ENCODE results near the gene HMBS.
A peak's percentile ranks its signal among the peaks of the same experiment; 100 is the strongest.

The HMBS gene

DNA sequence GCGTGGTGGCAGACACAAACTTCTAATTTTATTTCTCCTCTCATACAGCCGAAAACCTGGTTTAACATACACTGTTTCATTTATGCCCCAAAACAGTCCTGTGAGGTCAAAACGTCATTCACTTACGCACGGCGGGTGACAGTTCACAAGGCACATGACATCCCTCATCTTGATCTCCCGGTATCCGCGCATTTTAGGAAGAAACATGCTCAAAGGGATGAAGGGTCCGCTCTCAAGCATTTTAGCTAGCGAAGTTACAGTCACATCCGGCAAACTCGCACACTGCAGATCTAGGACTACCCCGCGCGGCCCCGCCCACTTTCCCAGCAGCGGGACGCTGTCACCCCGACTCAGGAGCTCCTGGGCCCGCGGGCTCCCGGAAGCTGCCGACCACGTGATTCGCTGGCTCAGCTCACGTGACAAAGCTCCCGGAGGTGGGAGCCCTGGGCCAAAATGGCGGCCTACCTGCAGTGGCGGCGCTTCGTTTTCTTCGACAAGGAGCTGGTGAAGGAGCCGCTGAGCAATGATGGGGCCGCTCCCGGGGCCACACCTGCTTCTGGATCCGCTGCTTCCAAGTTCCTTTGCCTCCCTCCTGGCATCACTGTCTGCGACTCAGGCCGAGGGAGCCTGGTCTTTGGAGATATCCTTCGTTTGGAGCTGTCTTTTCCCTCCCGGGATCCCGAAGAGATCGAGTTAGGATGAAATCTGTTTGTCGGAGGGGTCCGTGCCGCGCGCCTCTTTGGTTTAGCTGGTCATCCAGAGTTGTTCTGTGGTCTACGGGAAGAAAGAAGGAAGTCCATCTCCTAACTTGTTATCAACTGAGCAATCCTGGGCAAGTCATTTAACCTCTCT is 17.1 kb upstream of the HMBS start, which contains the start of gene VPS11:
Gene VPS11, plus strand, starts transcription at position 448 of the 852 bp plus-strand sequence. Its CDS starts 6 bp downstream, at position 454.
- peaks cover 3% of the 10 kb centered on the region; the same call in 1 of the 2 replicates for H3K36me3 ChIP-seq (ENCODE audit: low read length)

DNA sequence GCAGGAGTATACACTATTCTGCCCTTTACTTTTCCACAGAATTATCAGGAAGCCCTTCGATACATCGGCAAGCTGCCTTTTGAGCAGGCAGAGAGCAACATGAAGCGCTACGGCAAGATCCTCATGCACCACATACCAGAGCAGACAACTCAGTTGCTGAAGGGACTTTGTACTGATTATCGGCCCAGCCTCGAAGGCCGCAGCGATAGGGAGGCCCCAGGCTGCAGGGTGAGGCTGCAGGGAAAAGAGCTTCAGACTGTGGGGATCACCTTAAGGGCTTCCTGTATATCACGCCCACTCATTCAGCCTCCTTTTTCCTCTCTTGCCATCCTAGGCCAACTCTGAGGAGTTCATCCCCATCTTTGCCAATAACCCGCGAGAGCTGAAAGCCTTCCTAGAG is 6.8 kb upstream of the HMBS start:
- Histone ChIP-seq H3K9me3 (ENCODE audit: insufficient read depth, low read length) (no peaks in the 10 kb centered on the region), H3K27ac (ENCODE audit: low read depth, low read length) (no peak overlapping the region), H3K79me2 (ENCODE audit: insufficient read depth, low read length) (no peaks in the 10 kb centered on the region), H3K9me2 (replicated peaks; ENCODE audit: insufficient read depth, low read length) (no peaks in the 10 kb centered on the region), H3K9ac (ENCODE audit: low read length) (no peak overlapping the region), H3F3A (ENCODE audit: insufficient read depth) (0 out of 2 replicates have a peak, but pooled peaks cover under 1% of the 10 kb centered on the region), H3K27me3 (ENCODE audit: low read length) (no peaks in the 10 kb centered on the region), H3K4me2 (ENCODE audit: low read depth, low read length, poor library complexity, severe bottlenecking) (no peak overlapping the region), H3K4me3 (ENCODE audit: insufficient read depth, low read length, poor library complexity, severe bottlenecking) (no peak overlapping the region), H2AFZ (ENCODE audit: low read depth, low read length, severe bottlenecking) (no peak overlapping the region), H4K20me1 (ENCODE audit: low read depth, low read length) (no peaks in the 10 kb centered on the region), H3K36me3 (ENCODE audit: low read length) (0 out of 2 replicates have a peak, but pooled peaks cover 6% of the 10 kb centered on the region)
- TF ChIP-seq, protein P1, sequence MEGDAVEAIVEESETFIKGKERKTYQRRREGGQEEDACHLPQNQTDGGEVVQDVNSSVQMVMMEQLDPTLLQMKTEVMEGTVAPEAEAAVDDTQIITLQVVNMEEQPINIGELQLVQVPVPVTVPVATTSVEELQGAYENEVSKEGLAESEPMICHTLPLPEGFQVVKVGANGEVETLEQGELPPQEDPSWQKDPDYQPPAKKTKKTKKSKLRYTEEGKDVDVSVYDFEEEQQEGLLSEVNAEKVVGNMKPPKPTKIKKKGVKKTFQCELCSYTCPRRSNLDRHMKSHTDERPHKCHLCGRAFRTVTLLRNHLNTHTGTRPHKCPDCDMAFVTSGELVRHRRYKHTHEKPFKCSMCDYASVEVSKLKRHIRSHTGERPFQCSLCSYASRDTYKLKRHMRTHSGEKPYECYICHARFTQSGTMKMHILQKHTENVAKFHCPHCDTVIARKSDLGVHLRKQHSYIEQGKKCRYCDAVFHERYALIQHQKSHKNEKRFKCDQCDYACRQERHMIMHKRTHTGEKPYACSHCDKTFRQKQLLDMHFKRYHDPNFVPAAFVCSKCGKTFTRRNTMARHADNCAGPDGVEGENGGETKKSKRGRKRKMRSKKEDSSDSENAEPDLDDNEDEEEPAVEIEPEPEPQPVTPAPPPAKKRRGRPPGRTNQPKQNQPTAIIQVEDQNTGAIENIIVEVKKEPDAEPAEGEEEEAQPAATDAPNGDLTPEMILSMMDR (IDR thresholded peaks at IDR 0.05; ENCODE audit: insufficient read depth, low read length, poor library complexity, severe bottlenecking): no peak
- no peak for TF ChIP-seq EZH2phosphoT487 (conservative IDR thresholded peaks at IDR 0.05; ENCODE audit: low read length)

More for the DNA sequence above, 17.1 kb upstream of the HMBS start, which contains the start of gene VPS11:
- Histone ChIP-seq H4K20me1 (ENCODE audit: low read depth, low read length) (no peaks in the 10 kb centered on the region), H3K9me2 (replicated peaks; ENCODE audit: insufficient read depth, low read length) (no peaks in the 10 kb centered on the region), H3K4me2 (ENCODE audit: low read depth, low read length, poor library complexity, severe bottlenecking) (peak within 1 kb of the TSS; percentile 88), H3K9ac (ENCODE audit: low read length) (peak within 1 kb of the TSS; percentile 84), H3K27ac (ENCODE audit: low read depth, low read length) (peak within 1 kb of the TSS; percentile 70), H3K27me3 (ENCODE audit: low read length) (no peaks in the 10 kb centered on the region), H3K79me2 (ENCODE audit: insufficient read depth, low read length) (peaks cover 35% of the 10 kb centered on the region), H3F3A (ENCODE audit: insufficient read depth) (peaks cover 14% of the 10 kb centered on the region; the same call in 1 of the 2 replicates), H3K4me3 (ENCODE audit: insufficient read depth, low read length, poor library complexity, severe bottlenecking) (peak within 1 kb of the TSS; percentile 98), H3K9me3 (ENCODE audit: insufficient read depth, low read length) (no peaks in the 10 kb centered on the region), H2AFZ (ENCODE audit: low read depth, low read length, severe bottlenecking) (peak within 1 kb of the TSS; percentile 88)
- TF ChIP-seq, protein P1 (IDR thresholded peaks at IDR 0.05; ENCODE audit: insufficient read depth, low read length, poor library complexity, severe bottlenecking): no peak
- TF ChIP-seq EZH2phosphoT487 (conservative IDR thresholded peaks at IDR 0.05; ENCODE audit: low read length): no peak

DNA sequence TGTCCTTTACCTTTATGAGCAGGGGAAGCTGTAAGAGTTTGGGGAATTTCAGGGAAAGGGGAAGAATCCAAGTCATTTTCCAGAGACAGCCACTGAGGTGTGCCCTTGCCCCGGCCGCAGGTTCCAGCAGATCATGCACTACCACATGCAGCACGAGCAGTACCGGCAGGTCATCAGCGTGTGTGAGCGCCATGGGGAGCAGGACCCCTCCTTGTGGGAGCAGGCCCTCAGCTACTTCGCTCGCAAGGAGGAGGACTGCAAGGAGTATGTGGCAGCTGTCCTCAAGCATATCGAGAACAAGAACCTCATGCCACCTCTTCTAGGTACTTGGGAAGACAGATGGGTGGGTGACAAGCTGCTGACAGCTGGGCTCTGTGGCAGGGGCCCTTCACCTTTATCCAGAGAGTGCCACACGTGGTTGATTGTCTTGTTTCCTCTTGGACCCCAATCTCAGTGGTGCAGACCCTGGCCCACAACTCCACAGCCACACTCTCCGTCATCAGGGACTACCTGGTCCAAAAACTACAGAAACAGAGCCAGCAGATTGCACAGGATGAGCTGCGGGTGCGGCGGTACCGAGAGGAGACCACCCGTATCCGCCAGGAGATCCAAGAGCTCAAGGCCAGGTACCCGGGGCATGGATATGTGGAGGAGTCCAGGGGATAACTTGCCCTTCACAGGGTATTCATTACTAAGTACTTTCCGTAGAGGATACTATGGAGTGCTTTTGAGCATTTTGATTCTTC is 5.8 kb upstream of the HMBS start:
- no peak overlapping the region for H3K4me2 ChIP-seq (ENCODE audit: low read depth, low read length, poor library complexity, severe bottlenecking)
- H3K9ac ChIP-seq (ENCODE audit: low read length): no peak overlapping the region
- H3K4me3 ChIP-seq (ENCODE audit: insufficient read depth, low read length, poor library complexity, severe bottlenecking): no peak overlapping the region
- H3K9me2 ChIP-seq (replicated peaks; ENCODE audit: insufficient read depth, low read length): no peaks in the 10 kb centered on the region
- H3K9me3 ChIP-seq (ENCODE audit: insufficient read depth, low read length): no peaks in the 10 kb centered on the region
- TF ChIP-seq EZH2phosphoT487 (conservative IDR thresholded peaks at IDR 0.05; ENCODE audit: low read length): no peak
- TF ChIP-seq, protein P1 (IDR thresholded peaks at IDR 0.05; ENCODE audit: insufficient read depth, low read length, poor library complexity, severe bottlenecking): no peak
- no peaks in the 10 kb centered on the region for H3K27me3 ChIP-seq (ENCODE audit: low read length)
- 0 out of 2 replicates have a peak, but pooled peaks cover 3% of the 10 kb centered on the region for H3F3A ChIP-seq (ENCODE audit: insufficient read depth)
- H3K36me3 ChIP-seq (ENCODE audit: low read length): 0 out of 2 replicates have a peak, but pooled peaks cover 3% of the 10 kb centered on the region
- no peaks in the 10 kb centered on the region for H4K20me1 ChIP-seq (ENCODE audit: low read depth, low read length)
- H2AFZ ChIP-seq (ENCODE audit: low read depth, low read length, severe bottlenecking): no peak overlapping the region
- no peaks in the 10 kb centered on the region for H3K79me2 ChIP-seq (ENCODE audit: insufficient read depth, low read length)
- no peak overlapping the region for H3K27ac ChIP-seq (ENCODE audit: low read depth, low read length)
